Activated T-helper 2 cell treated with anti-CD3 and anti-CD28 coated beads, Interferon-gamma antibody, Interleukin-2, Interleukin-4, amounts not matched to agents 10 μg/mL and 5 μg/mL and 100 μg/mL, durations not matched to agents 14 hours and 24 hours and 36 hours (primary cell): ENCODE results near the gene DTNB. TPM values are rescaled to one million over a fixed set of nuclear protein-coding genes. Genes with fewer than 3 reads are reported as not detected.

ENCODE experiments used
- DNase-seq: peaks from one replicate; pipeline ENCODE4 v3.0.0; 2021; ENCODE audit warnings: low spot score
- H3K27ac Mint-ChIP-seq: one replicate; pipeline ENCODE4 v1.8.0; 2021; ENCODE audit warnings: mixed read lengths
- H3K27me3 Mint-ChIP-seq: one replicate; pipeline ENCODE4 v1.8.0; 2021; ENCODE audit warnings: low read depth, mixed read lengths
- H3K36me3 Mint-ChIP-seq: one replicate; pipeline ENCODE4 v1.8.0; 2021; ENCODE audit warnings: low read depth, mixed read lengths
- H3K4me1 Mint-ChIP-seq: one replicate; pipeline ENCODE4 v1.8.0; 2021; ENCODE audit warnings: low read depth, mixed read lengths
- H3K4me3 Mint-ChIP-seq: one replicate; pipeline ENCODE4 v1.8.0; 2021; ENCODE audit warnings: low read depth, mild to moderate bottlenecking, moderate library complexity, mixed read lengths
- H3K9me3 Mint-ChIP-seq: one replicate; pipeline ENCODE4 v1.8.0; 2021; ENCODE audit warnings: mixed read lengths
- intact Hi-C: fragments of 100-400 bp; cut with micrococcal nuclease; formaldehyde crosslinking; loops from one replicate; pipeline ENCODE4 v1.15.1; 2023
- total RNA-seq: library from RNA; stranded (reverse); gene quantifications from 2 replicates; pipeline ENCODE4 v1.2.3, GENCODE V29; 2022

Gene DTNB
- total RNA-seq, 1 donor from 2014 or later = 33.9 TPM

GRCh38 chr2:25698752-25699151, 25.4 kb upstream of the DTNB start:
- H3K27ac Mint-ChIP-seq = no peak overlapping the region
- intact Hi-C loops = no loop called here
- no peak overlapping the region for H3K4me3 Mint-ChIP-seq
- no peaks in the 10 kb centered on the region for H3K27me3 Mint-ChIP-seq
- no peaks in the 10 kb centered on the region for H3K9me3 Mint-ChIP-seq
- no peak for DNase-seq
- no peaks in the 10 kb centered on the region for H3K36me3 Mint-ChIP-seq
- H3K4me1 Mint-ChIP-seq = peaks cover 2% of the 10 kb centered on the region

- no peak for DNase-seq
- Mint-ChIP-seq H3K36me3 (no peaks in the 10 kb centered on the region), H3K4me1 (peaks cover 2% of the 10 kb centered on the region), H3K9me3 (no peaks in the 10 kb centered on the region), H3K27me3 (no peaks in the 10 kb centered on the region), H3K4me3 (no peak overlapping the region), H3K27ac (no peak overlapping the region)
- intact Hi-C loops = no loop called here
Measured at GRCh38 chr2:25697559-25698341, 24.4 kb upstream of the DTNB start.

GRCh38 chr2:25692737-25693445, 19.5 kb upstream of the DTNB start:
- H3K9me3 Mint-ChIP-seq = no peaks in the 10 kb centered on the region
- no peak overlapping the region for H3K4me3 Mint-ChIP-seq
- H3K4me1 Mint-ChIP-seq = no peaks in the 10 kb centered on the region
- DNase-seq = no peak
- no peaks in the 10 kb centered on the region for H3K36me3 Mint-ChIP-seq
- H3K27me3 Mint-ChIP-seq = peaks cover 3% of the 10 kb centered on the region
- no peak overlapping the region for H3K27ac Mint-ChIP-seq
- intact Hi-C loops = no loop called here

- Mint-ChIP-seq H3K9me3 (no peaks in the 10 kb centered on the region), H3K27ac (no peak overlapping the region), H3K4me3 (no peak overlapping the region)
Measured at GRCh38 chr2:25692143-25692542, 18.8 kb upstream of the DTNB start.

GRCh38 chr2:25690058-25690457, 16.7 kb upstream of the DTNB start:
- Mint-ChIP-seq H3K9me3 (no peaks in the 10 kb centered on the region), H3K4me1 (no peaks in the 10 kb centered on the region), H3K27me3 (peaks cover 8% of the 10 kb centered on the region), H3K4me3 (no peak overlapping the region), H3K36me3 (no peaks in the 10 kb centered on the region), H3K27ac (no peak overlapping the region)
- DNase-seq = no peak
- intact Hi-C loops = no loop called here

More at GRCh38 chr2:25692143-25692542, 18.8 kb upstream of the DTNB start:
- no peaks in the 10 kb centered on the region for H3K36me3 Mint-ChIP-seq
- DNase-seq = no peak
- intact Hi-C loops = no loop called here
- H3K27me3 Mint-ChIP-seq = peaks cover 5% of the 10 kb centered on the region
- H3K4me1 Mint-ChIP-seq = no peaks in the 10 kb centered on the region

GRCh38 chr2:25688236-25688635, 14.9 kb upstream of the DTNB start:
- Mint-ChIP-seq H3K27ac (no peak overlapping the region), H3K4me1 (no peaks in the 10 kb centered on the region), H3K4me3 (no peak overlapping the region), H3K27me3 (peaks cover 15% of the 10 kb centered on the region), H3K9me3 (no peaks in the 10 kb centered on the region), H3K36me3 (no peaks in the 10 kb centered on the region)
- intact Hi-C loops = no loop called here
- DNase-seq = no peak

- Mint-ChIP-seq H3K27ac (no peak overlapping the region), H3K27me3 (peaks cover 19% of the 10 kb centered on the region), H3K4me1 (no peaks in the 10 kb centered on the region), H3K4me3 (no peak overlapping the region), H3K36me3 (no peaks in the 10 kb centered on the region), H3K9me3 (no peaks in the 10 kb centered on the region)
- intact Hi-C loops = no loop called here
- no peak for DNase-seq
Measured at GRCh38 chr2:25685741-25686140, 12.4 kb upstream of the DTNB start.

- peaks cover 18% of the 10 kb centered on the region for H3K27me3 Mint-ChIP-seq
- no peak for DNase-seq
- no peaks in the 10 kb centered on the region for H3K36me3 Mint-ChIP-seq
- intact Hi-C loops = no loop called here
- H3K27ac Mint-ChIP-seq = no peak overlapping the region
- no peak overlapping the region for H3K4me3 Mint-ChIP-seq
- no peaks in the 10 kb centered on the region for H3K4me1 Mint-ChIP-seq
- no peaks in the 10 kb centered on the region for H3K9me3 Mint-ChIP-seq
Measured at GRCh38 chr2:25684577-25685473, 11.4 kb upstream of the DTNB start.

- intact Hi-C loops = no loop called here
- H3K36me3 Mint-ChIP-seq = no peaks in the 10 kb centered on the region
- H3K9me3 Mint-ChIP-seq = no peaks in the 10 kb centered on the region
- no peak overlapping the region for H3K27ac Mint-ChIP-seq
- peaks cover 19% of the 10 kb centered on the region for H3K27me3 Mint-ChIP-seq
- no peak for DNase-seq
- no peaks in the 10 kb centered on the region for H3K4me1 Mint-ChIP-seq
- H3K4me3 Mint-ChIP-seq = no peak overlapping the region
Measured at GRCh38 chr2:25682082-25682481, 8.7 kb upstream of the DTNB start.

- Mint-ChIP-seq H3K27ac (no peak overlapping the region), H3K27me3 (peaks cover 19% of the 10 kb centered on the region), H3K4me1 (peaks cover 9% of the 10 kb centered on the region), H3K4me3 (no peak overlapping the region), H3K36me3 (no peaks in the 10 kb centered on the region), H3K9me3 (no peaks in the 10 kb centered on the region)
- intact Hi-C loops = loop anchor here (10.0 kb wide), 1 partner anchor 127 kb away; no protein-coding TSS in a partner anchor
- DNase-seq = no peak
Measured at GRCh38 chr2:25677877-25678276, 4.5 kb upstream of the DTNB start.

- Mint-ChIP-seq H3K27me3 (peaks cover 18% of the 10 kb centered on the region), H3K9me3 (no peaks in the 10 kb centered on the region), H3K27ac (peak overlapping the region; percentile 68), H3K36me3 (no peaks in the 10 kb centered on the region), H3K4me1 (peaks cover 34% of the 10 kb centered on the region), H3K4me3 (peak overlapping the region; percentile 81)
- DNase-seq = no peak
- intact Hi-C loops = loop anchor here (5.0 to 10.0 kb wide), 4 partner anchors 87 to 312 kb away; partner anchors contain the start of gene ASXL2
Measured at GRCh38 chr2:25674077-25674362, 643 bp upstream of the DTNB start.

- Mint-ChIP-seq H3K4me3 (peak overlapping the region; percentile 79), H3K27me3 (peaks cover 15% of the 10 kb centered on the region), H3K4me1 (peaks cover 34% of the 10 kb centered on the region), H3K27ac (peak overlapping the region; percentile 15), H3K9me3 (no peaks in the 10 kb centered on the region), H3K36me3 (no peaks in the 10 kb centered on the region)
- peak; percentile 66 for DNase-seq
- intact Hi-C loops = loop anchor here (5.0 to 10.0 kb wide), 4 partner anchors 85 to 310 kb away; partner anchors contain the start of gene ASXL2
Measured at GRCh38 chr2:25672494-25673299, 680 bp downstream of the DTNB start.
